HG02763 (cell line): ENCODE data around the gene DNAJB8.

Source experiments
- ATAC-seq: cut with Tn5 transposase; IDR thresholded peaks from one replicate; pipeline ENCODE4 v1.9.1; 2021; ENCODE audit warnings: mild to moderate bottlenecking, moderate library complexity; ENCODE audit not compliant: unreplicated experiment

Gene DNAJB8

DNA sequence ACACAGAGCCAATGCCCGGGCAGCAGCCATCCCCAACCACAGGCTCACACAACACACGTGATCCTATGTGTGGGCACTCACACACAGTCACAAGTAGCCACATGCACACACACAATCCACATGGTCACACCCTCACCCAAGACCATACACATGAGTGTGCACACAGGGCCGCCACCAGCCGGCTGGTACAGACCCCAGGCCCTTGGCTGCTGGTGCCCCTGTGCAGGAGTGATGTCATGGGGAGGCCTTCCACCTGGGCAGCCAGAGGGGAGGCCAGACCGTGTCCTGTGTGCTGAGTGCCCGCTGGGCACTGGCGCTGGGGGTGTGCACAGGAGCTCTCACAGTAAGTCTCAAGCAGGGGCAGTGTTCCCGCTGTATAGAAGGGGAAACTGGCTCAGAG, 36.9 kb downstream of the DNAJB8 start:
- no peak for ATAC-seq

DNA sequence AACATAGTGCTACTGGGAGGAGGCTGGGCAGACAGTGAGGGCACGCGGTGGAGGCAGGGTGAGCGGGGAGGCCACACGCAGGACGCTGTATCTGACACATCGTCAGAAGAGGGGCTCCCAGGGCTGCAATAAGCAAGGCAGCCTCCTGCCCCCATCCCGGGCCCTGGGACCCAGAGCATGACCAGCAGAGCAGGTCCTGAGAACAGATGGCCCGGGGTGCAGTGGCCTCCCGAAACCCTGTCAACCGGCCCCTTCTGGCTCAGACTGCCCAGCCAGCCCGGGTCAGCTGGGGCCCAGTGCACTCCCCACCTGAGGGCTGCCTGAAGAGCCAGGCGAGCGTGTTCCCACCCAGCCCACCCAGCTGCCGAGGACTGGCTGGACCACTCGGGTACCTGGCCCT, 37.4 kb downstream of the DNAJB8 start:
- no peak for ATAC-seq

DNA sequence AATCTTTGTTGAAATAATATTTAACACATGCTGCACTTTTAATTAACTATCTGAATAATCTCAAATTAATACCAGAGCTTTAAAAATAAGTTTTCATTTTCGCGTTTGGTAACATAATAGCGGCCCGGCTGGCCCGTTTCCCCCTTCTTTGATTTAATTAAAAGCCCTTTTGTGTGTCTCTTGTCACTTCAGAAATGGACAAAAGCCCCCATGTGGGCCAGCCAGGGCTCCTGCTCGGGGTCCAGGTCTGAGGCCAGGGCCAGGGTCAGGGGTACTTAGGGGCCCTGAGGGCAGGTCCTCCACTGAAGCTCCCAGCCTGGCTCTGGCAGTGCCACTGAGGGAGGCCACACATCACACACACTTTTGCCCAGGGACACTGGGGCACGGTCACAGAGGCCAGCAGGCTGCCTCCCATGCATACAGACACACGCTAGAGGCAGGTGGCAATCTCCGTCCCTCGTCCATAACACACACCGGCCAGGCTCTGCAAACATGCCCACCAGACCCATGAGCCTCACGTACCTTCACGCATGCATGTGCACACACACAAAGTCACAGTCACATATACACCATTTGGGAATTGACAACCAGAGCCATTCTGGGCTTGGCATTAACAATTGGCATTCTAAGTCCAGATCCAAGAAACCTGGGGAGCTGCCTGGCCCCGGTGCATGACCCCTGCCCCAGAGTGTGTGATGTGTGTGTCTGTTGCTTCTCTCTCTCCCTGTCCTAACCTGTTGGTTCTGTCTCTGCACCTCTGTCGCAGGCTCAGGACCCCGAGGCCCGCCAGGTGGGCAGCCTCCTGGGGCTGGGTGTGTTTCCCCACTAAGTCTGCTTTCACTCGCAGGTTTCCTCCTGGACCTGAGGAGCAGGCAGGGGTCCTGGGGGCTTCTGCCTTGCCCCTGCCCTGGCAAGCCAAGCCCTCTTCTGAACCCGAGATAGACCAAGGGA, 38.5 kb downstream of the DNAJB8 start:
- no peak for ATAC-seq

DNA sequence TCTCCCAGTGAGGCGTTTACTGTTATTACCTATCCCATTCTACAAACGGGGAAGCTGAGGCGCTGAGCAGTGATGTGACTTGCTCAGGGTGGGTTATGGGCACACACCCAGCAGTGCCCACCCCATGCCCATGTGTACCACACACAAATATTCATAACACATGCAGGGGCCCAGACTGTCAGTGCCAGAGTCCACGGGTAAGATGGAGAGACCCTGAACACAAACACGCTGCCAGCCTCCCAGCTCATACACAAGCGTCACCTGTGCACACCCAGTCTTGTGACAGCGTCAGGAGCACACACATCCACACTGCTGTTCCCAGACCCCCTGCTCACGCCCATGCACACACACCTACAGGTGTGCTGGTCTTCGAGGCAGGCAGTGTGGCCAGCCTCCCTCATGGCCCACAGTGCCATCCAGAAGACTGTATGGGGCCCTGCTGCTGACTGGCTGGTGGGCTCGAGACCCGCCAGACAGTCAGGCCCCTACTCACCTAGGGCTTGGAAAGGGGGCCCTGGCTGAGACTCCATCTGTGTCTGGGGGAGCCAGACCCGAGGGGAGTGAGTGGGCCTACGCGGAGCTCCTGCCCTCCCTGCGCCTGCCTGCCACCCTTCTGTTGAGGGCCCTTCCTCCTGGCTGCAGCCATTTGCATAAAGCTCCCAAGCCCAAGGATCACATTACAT, 39.4 kb downstream of the DNAJB8 start:
- ATAC-seq, result no peak

DNA sequence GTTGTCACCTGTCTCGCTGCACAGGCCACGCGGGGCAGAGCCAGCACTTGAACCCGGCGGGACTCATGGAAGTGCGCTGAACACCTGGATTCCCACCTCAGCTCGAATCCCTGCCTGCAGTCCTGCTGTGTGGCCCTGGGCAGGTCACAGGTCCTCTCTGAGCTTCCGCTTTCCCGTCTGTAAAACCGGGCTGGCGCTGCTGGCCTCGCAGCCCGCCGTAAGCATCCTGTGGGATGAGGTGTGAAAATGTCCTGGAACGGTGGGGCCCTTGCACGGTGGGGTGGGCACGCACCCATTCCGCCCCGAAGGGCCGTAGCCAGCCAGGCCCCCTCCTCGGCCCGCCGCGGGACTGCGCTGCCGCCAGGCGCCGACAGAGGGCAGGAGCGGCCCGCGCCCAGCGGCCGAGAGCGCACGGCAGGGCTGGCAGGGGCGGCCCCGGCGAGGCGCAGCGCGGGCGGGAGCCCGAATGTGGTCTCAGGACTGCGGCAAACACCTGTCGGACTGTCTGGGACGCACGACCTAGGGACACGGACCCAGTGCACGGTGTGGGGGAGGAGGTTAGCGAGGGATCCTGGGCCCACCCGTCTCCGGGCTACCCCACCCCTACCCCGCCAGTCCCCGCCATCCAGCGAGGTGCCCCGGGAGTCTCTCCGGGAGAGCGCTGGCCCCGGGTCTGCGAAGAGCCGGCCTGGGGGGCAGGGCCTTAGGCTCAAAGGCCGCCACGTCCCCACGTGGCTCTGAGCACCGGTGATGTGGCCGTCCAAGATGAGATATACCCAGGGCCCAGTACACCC, 40.4 kb downstream of the DNAJB8 start:
- ATAC-seq, result peak; percentile 66

DNA sequence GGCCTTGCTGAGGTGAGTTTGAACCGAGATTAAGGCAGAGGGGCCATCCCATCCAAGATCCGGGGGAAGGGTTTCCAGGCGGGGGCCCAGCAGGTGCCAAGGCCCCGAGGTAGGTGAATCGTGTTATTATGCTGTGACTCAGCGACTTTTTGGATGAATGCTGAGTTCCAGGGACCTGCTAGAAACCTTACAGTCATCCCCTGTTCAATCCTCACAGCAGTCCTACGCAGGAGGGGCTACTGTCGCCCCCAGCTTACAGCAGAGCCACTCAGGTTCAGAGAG, 40.9 kb downstream of the DNAJB8 start:
- no peak for ATAC-seq

DNA sequence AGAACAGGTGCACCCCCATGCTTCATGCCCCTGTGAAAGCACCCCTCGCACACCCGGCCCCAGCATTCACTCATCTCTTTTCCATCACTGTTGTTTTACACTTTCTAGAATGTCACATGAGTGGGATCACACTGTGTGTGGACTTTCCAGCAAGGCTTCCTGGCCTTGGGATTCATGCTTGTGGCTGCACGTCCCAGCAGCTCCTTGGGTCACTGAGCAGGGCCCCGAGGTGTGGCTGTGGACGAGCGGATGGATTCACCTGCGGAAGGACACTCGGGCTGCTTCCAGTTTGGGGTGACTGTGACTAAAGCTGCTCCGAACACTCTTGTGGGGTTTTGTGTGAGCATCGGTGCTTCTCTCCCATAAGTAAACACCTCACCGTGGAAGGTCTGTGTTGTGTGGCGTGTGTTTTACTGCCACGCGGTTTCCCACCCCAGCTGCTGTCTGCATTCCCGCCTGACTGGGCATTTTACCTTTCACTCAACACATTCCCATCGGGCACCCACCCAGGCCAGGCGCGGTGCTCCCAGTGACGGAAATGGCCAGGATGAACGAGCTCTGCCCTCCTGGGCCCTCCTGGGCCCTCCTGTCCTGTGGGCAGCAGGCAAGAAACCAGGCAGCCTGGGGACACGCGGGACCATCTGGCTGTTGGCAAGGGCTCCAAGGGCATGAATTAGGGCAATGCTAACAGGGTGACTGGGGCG, 41.4 kb downstream of the DNAJB8 start:
- ATAC-seq, result no peak

DNA sequence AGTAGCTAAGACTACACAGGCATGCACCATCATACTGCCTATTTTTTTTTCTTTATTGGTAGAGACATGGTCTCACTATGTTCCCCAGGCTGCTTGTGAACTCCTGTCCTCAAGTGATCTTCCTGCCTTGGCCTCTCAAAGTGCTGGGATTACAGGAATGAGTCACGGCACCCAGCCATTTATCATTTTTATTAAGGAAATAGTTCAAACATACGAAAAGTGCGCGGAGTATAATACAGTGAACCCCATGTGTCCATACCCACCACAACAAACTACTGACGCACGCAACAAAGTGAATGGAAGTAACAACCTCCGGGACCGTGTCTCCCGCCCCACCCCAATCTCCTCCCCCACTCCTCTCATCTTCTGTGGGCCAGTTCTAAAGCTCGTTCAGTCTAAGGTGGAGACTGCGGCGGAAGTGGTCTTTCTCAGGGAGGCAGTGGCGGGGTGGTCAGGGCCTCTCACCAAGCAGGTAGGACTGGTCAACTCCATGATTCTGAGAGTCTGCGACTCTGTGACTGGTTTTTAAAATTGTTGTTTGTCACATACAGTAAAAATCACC, 42.1 kb downstream of the DNAJB8 start:
- ATAC-seq, result no peak

DNA sequence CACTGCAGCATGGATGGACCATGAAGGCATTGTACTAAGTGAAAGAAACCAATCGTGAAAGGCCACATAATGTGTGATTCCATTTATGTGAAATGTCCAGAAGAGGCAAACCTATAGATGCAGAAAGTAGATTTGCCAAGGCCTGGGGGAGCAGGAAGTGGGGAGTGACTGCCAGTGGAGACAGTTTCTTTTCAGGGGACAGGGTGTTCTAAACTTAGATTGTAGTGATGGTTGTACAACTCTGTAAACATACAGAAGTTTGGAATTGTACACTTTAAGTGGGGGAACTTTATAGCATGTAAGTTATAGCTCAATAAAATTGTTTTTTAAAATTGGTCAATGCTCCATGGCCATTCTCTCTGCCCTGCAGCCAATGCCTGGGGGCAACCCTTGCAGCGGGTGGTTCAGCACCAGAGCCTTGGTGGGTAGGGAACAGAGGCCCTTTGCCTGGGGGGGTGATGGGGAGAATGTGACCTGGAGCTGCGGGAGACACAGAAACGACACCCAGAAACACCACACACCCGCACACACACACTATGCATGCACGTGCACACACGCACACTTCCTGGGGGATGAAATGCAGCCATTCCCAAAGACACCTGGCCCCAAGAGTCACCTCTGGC, 43.1 kb downstream of the DNAJB8 start:
- no peak for ATAC-seq

DNA sequence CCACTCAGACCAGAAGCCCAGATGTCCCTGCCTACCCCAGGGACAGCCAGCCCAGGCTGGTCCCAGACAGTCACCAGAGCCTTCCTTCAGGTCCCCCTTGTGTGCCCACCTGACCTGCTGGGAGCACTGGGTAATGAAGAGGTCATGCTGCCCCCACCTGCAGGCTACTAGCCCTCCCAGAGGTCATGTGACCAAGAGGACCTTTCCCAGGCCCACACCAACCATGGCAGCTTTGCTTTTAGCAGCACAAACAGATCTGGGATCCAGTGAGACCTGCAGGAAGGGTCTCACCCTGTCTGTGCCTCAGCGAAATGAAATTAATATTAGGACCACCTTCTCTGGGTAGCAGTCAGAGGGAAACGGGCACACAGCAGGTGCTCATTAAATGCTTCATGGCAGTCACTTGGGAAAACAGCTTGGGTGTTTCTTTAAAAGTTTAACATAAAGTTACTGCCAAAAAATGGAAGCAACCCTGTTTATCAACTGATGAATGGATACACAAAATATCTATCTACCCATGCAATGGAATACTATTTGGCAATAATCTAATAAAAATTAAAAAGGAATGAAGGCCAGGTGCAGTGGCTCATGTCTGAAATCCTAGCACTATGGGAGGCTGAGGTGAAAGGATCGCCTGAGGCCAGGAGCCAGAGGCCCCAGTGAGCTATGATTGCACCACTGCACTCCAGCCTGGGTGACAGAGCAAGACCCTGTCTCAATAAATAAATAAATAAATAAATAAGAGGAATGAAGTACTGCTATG, 43.7 kb downstream of the DNAJB8 start:
- no peak for ATAC-seq

DNA sequence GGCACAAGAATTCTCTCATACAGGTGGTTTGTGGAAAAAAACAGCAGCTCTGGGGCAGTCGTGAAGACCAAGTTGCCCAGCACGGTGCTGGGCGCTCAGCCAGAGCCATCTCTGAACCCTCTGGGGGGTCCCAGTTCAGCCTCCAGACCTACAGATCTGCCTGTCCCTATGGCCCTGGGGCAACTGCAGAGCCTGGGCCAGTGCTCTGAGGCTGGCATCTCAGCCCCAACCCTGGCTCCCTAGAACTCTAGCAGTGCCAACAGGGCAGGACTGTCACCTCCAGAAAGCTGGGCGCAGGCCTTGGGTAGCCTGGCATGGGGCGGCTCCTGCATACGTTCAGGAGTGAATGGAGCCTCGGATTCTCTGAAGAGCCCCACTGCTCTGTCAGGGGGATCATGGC, 44.7 kb downstream of the DNAJB8 start:
- ATAC-seq, result no peak

DNA sequence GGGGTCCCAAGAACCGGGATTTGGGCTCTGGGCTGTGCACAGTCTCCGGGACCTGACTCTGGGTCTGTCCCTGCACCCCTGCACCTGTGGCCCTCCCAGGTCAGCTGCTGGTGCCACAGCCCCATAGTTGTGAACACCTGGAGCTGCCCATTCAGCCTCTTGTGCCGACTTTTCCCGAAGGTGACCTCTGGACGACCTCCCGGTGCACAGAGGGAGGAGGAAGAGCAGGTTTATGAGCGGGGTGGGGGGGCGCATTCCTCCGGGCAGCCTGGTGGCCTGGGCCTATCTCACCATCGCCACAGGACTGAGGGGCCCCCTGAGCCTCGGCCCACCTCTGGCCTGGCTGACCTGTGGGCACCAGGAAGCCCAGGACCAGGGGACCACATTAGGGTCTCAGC, 45.3 kb downstream of the DNAJB8 start:
- ATAC-seq, result no peak

DNA sequence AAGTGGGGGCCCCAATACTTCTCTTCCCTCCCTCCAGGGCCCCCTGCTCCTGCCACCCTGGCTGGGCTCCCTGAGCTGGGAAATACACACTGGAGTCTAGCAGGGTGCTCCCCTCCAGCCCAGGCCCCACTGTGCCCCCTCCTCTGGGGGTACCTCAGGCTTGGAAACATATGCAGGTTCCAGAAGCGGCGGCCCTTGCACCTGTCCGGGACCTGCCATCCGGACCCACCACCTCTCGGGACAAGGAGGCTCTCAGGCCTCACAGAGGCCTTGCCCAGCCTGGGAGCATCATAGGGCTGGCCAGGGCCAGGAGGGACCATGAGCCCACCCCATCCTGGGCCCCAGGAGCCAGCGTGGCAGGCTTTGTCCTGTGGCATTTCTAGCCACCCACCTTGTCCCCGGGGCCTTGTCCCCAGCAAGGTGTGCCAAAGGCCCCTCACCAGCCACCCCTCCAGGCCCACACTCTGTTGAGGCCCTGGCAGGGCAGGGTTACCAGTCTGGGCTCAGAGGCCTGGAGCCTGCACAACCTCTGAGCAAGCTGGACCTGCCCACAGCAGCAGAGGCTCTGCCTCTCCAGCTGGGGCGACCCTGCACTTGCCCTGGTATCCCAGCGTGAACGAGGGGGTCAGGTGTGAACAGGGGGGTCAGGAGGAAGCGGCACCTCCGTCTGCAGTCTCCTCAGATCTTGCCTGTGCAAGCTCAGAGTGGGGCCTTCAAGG, 45.8 kb downstream of the DNAJB8 start:
- no peak for ATAC-seq

DNA sequence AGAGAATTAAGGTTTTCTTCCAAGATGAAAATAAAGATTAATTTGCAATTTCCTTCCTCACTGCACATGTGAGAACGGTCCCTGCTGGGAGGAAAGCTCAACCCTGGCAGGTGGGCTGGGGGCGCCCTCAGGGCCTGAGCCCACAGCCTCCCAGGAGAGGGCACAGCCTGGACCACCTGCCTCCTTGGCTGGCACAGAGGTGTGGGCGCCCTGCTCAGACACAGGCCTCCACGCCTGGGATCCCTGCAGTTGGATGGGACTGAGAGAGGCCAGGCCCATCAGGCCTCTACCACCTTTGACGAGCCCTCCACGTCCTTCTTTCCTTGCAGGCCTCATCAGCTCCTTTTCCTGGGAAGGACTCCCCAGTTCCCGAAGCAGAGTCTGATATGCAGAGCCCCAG, 46.4 kb downstream of the DNAJB8 start:
- no peak for ATAC-seq

DNA sequence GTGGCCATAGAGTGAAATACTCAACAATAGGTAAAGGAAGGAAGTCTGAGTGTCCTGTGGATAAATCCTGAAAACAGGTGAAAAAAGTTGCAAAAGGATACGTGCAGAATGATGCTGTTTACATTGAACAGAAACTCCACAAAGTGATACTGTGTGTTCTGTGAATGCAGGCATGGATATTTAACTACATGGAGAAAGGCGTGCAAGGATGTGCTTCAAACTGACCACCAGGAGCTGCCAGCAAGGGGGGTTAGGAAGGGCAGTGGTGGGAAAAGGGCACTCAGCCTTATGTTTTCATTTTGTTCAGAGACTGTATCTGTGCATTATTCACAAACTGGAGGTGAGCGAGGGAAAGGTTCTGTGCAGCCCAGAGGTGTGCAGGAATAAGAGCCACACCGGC, 47.4 kb downstream of the DNAJB8 start:
- ATAC-seq, result no peak

DNA sequence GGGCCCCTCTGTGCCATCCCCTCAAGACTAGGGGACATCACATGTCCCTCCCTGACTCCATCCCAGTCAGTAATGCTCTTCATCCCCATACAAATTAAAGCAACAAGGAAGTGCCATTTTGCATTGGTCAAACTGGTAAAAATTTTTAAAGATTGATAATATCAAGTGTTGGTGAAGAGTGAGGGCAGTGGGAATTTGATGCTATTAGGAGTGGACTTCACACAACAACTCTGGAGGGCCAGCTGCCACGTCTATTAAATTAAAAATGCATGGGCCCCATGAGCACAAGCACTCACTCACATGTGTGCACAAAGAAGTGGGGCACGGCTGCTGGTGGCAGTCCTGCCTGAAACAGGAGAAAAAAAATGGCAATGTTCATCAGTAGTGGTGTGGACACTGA, 47.8 kb downstream of the DNAJB8 start:
- no peak for ATAC-seq

DNA sequence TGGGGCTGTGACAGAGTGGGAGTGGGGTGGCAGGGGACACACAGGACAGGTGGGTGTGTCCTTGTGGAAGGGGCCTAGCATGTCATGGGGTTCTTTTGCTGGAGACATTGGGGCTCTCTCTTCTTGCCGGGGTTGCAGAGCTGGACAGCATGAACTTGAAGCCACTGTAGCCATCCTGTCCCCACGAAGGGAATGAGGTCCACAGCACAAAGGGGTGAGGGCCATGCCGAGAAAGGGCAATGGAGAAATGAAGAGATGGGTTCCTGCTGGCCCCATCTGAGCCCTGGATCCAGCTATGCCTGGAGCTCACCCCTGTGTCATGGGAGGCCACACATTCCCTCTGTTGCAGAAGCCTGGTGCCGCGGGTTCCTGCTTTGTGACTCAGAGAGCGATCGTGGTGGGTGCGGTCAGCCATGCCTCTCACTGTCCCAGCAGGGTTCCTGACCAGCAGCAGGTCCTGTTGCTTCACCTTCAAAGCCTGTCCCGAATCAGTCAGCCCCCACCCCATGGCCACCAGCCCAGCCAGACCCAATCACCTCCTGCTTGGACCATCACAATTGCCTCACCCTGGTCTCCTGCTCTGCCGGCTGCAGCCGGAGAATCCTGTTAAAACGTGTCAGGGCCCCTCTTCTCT, 50.0 kb downstream of the DNAJB8 start:
- no peak for ATAC-seq

DNA sequence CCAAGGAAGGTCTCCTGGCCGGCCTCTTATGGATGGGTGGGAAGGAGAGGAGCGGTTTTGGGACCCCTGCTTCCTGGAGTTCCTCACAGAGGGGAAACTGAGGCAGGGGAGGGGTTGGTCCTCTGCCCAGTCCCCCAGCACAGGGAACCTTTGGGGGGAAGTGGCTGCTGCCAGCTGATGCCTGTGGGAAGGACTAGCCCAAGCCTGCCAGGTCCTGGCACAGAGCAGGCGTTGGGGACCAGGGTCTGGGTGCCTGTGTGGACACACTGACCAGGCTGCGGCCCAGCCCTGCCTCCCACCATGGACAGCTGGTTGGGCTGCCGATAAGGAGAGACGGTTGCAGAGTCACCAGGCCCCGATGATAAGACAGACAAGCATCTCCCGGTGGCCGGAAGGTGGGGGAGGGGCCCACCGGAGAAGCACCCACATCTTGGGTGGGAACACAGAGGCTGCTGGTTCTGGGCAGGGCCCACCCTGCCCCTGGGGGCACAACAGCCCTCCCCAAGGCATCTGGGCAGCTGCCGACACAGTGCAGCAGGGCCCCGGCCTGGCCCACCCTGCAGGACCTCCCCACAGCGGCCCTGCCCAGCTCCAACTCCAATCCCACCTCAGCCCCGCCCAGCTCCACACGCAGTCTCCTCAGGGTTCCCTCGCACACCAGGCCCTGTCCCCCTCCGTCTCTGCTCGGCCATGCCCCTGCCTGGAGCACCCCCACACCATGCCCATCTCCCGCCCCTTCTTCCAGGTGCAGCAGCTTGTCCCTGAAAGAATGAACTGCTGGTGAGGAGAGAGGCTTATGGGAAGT, 50.7 kb downstream of the DNAJB8 start:
- ATAC-seq, result no peak
